Upper lobe of left lung (tissue), 4 donors: ENCODE measurements around the gene TAS2R30.

Experiments
- CTCF ChIP-seq, 6 experiments: fragments of 450-650 bp in 4 of 6; fragments of 200-600 bp in 2 of 6; sonication (generic) in 2 of 6; IDR thresholded peaks; one replicate each; pipeline ENCODE4 v1.5.1; 2016 to 2019; ENCODE audit warnings: antibody characterized with exemption in 6 of 6
- POLR2A ChIP-seq, 4 donors: fragments of 450-650 bp; IDR thresholded peaks; one replicate each; pipeline ENCODE4 v1.5.1; 2016 to 2017; ENCODE audit warnings: antibody characterized with exemption in 4 of 4, mild to moderate bottlenecking in 2 of 4
- POLR2AphosphoS5 ChIP-seq, 2 donors: sonication (generic); formaldehyde crosslinking; IDR thresholded peaks; one replicate each; pipeline ENCODE4 v1.5.1; 2017; ENCODE audit warnings: antibody characterized with exemption in 2 of 2

- TF ChIP-seq POLR2A (IDR thresholded peaks at IDR 0.05), result no peak
- TF ChIP-seq CTCF (IDR thresholded peaks at IDR 0.05), result no peak
- no peak for TF ChIP-seq POLR2AphosphoS5 (IDR thresholded peaks at IDR 0.05)
Observed at GRCh38 chr12:11158885-11159444, 24.5 kb upstream of the TAS2R30 start.
